Thoracic aorta (tissue), 2 donors: Measurements from ENCODE around the gene TENT4A. TPM values are rescaled to one million over a fixed set of nuclear protein-coding genes. Genes with fewer than 3 reads are reported as not detected.
A peak's percentile ranks its signal among the peaks of the same experiment; 100 is the strongest.

Source experiments
- ATAC-seq: fragments of 150-250 bp; one replicate; pipeline ENCODE4 v1.8.0; 2017; ENCODE audit warnings: low read depth; ENCODE audit not compliant: insufficient number of reproducible peaks, low FRiP score
- DNase-seq: peaks from one replicate; pipeline ENCODE4 v3.0.0-alpha.2; 2020; ENCODE audit warnings: low spot score
- H3K27ac ChIP-seq, 2 donors: fragments of 200-600 bp; sonication (generic); 1 replicate in 1 of 2; 2 replicates in 1 of 2; pipeline ENCODE4 v1.5.1; 2016; ENCODE audit warnings: mild to moderate bottlenecking in 2 of 2, moderate library complexity in 2 of 2
- H3K27me3 ChIP-seq: fragments of 200-600 bp; sonication (generic); replicated peaks from 2 replicates; pipeline ENCODE4 v1.6.0; 2016; ENCODE audit warnings: mild to moderate bottlenecking; ENCODE audit not compliant: insufficient read depth
- H3K36me3 ChIP-seq: fragments of 200-600 bp; sonication (generic); one replicate; pipeline ENCODE4 v1.5.1; 2016
- H3K4me1 ChIP-seq, 2 donors: fragments of 200-600 bp; sonication (generic); 1 replicate in 1 of 2; 2 replicates in 1 of 2; pipeline versions ENCODE4 v1.5.1 to v1.6.0; 2016; ENCODE audit warnings: low read depth in 2 of 2, mild to moderate bottlenecking in 1 of 2; ENCODE audit not compliant: control insufficient read depth in 1 of 2
- H3K4me3 ChIP-seq: fragments of 200-600 bp; sonication (generic); 2 replicates; pipeline ENCODE4 v1.5.1; 2016; ENCODE audit warnings: mild to moderate bottlenecking
- H3K9me3 ChIP-seq: fragments of 200-600 bp; sonication (generic); 2 replicates; pipeline ENCODE4 v1.5.1; 2016
- CTCF ChIP-seq: fragments of 200-600 bp; sonication (generic); IDR thresholded peaks from one replicate; pipeline ENCODE4 v1.5.1; 2019; ENCODE audit warnings: antibody characterized with exemption
- total RNA-seq, 2 donors: library from RNA; depleted of rRNA; stranded (reverse); fragments of >200 nt; gene quantifications; one replicate each; pipeline versions ENCODE4 v1.1.0 to v1.2.3, GENCODE V29; 2016

The TENT4A gene
- total RNA-seq, 2 donors from 2014 or later: 34.5 to 47.6 TPM

GRCh38 chr5:6712142-6712576, 1.1 kb upstream of the TENT4A start:
- ATAC-seq (no peak), DNase-seq (peak; percentile 36)
- H3K9me3 ChIP-seq: no peaks in the 10 kb centered on the region
- H3K27me3 ChIP-seq: no peaks in the 10 kb centered on the region
- no peaks in the 10 kb centered on the region for H3K36me3 ChIP-seq
- peak overlapping the region; percentile 97 to 99 for H3K27ac ChIP-seq
- peaks cover 23 to 27% of the 10 kb centered on the region in 2 donors for H3K4me1 ChIP-seq
- H3K4me3 ChIP-seq: peak overlapping the region; percentile 84
- TF ChIP-seq CTCF: peak; percentile 18

- H3K27me3 ChIP-seq: no peaks in the 10 kb centered on the region
- H3K4me3 ChIP-seq: peak overlapping the region; percentile 84
- DNase-seq: peak; percentile 80
- no peaks in the 10 kb centered on the region for H3K36me3 ChIP-seq
- peak; percentile 79 for ATAC-seq
- peak overlapping the region; percentile 97 to 99 for H3K27ac ChIP-seq
- TF ChIP-seq CTCF: no peak
- peaks cover 25 to 32% of the 10 kb centered on the region in 2 donors for H3K4me1 ChIP-seq
- no peaks in the 10 kb centered on the region for H3K9me3 ChIP-seq
These were observed 507 bp upstream of the TENT4A start for GRCh38 chr5:6712577-6713273.

- DNase-seq: no peak
- Histone ChIP-seq H3K4me3 (peak overlapping the region; percentile 77), H3K9me3 (no peaks in the 10 kb centered on the region), H3K4me1 (peaks cover 25 to 48% of the 10 kb centered on the region in 2 donors), H3K36me3 (no peaks in the 10 kb centered on the region), H3K27me3 (no peaks in the 10 kb centered on the region), H3K27ac (peak overlapping the region; percentile 62 to 63)
- no peak for ATAC-seq
- TF ChIP-seq CTCF: no peak
These were observed 1.2 kb downstream of the TENT4A start for GRCh38 chr5:6714226-6715041.

- no peak overlapping the region for H3K27ac ChIP-seq
- H3K4me3 ChIP-seq: peak overlapping the region; percentile 77
- peaks cover 31 to 56% of the 10 kb centered on the region in 2 donors for H3K4me1 ChIP-seq
- ATAC-seq (no peak), DNase-seq (no peak)
- H3K9me3 ChIP-seq: no peaks in the 10 kb centered on the region
- no peaks in the 10 kb centered on the region for H3K36me3 ChIP-seq
- no peak for TF ChIP-seq CTCF
- no peaks in the 10 kb centered on the region for H3K27me3 ChIP-seq
These were observed 2.0 kb downstream of the TENT4A start for GRCh38 chr5:6715271-6715670.
